ENCODE data around the gene PRAC2. TPM values are rescaled to one million over a fixed set of nuclear protein-coding genes. Genes with fewer than 3 reads are reported as not detected.
A peak's percentile ranks its signal among the peaks of the same experiment; 100 is the strongest.

The PRAC2 gene
- total RNA-seq, 1 experiment from 2014 or later: 44.1 TPM

DNA sequence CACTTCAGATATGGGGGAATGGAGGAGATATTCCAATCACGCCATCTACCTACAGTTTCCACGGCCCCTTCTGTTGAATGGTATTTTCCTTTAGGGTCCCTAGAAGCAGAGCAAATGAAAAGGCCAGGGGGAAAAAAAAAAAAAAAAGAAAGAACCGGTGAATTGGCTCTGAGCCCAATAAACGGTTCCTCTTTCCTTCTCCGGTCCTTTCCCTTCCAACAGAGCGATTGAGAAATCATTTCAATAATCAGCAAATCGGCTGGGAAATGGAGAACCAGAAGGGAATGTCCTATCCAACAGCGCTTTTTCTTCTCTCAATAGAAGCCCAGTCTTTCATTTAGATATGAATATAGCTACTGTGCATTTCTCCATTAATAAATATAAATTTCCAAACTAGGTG, 32.4 kb downstream of the PRAC2 start:
- intact Hi-C loops (cut with micrococcal nuclease): no loop called here
- H3K4me3 ChIP-seq (ENCODE audit: low read length): no peak overlapping the region
- H3K9me3 ChIP-seq (ENCODE audit: low read length): no peaks in the 10 kb centered on the region
- no TSS peak for BruUV-seq (replicated peaks)
- H3K9ac ChIP-seq (ENCODE audit: low read length): no peak overlapping the region
- peaks cover under 1% of the 10 kb centered on the region; the same call in 1 of the 2 replicates for H3K79me2 ChIP-seq (ENCODE audit: low read length)
- POLR2A ChIA-PET (ENCODE audit: unreplicated experiment): no interaction called here
- H3K27ac ChIP-seq (ENCODE audit: low read length): no peak overlapping the region
- H3F3A ChIP-seq (ENCODE audit: low read length, unreplicated experiment): no peaks in the 10 kb centered on the region
- H3K4me2 ChIP-seq (ENCODE audit: low read length): no peak overlapping the region
- ATAC-seq (no peak), DNase-seq (peak; percentile 1)
- no peaks in the 10 kb centered on the region for H3K27me3 ChIP-seq (ENCODE audit: low read length)
- H3K36me3 ChIP-seq (ENCODE audit: low read depth, low read length): no peaks in the 10 kb centered on the region
- no peak overlapping the region for H2AFZ ChIP-seq (ENCODE audit: low read length)
- no peak for TF ChIP-seq EZH2phosphoT487 (IDR thresholded peaks at IDR 0.05; ENCODE audit: borderline replicate concordance, low read length)
- no peak for TF ChIP-seq EZH2 (IDR thresholded peaks at IDR 0.05; ENCODE audit: low read length, unreplicated experiment)
- TF ChIP-seq, protein P1, sequence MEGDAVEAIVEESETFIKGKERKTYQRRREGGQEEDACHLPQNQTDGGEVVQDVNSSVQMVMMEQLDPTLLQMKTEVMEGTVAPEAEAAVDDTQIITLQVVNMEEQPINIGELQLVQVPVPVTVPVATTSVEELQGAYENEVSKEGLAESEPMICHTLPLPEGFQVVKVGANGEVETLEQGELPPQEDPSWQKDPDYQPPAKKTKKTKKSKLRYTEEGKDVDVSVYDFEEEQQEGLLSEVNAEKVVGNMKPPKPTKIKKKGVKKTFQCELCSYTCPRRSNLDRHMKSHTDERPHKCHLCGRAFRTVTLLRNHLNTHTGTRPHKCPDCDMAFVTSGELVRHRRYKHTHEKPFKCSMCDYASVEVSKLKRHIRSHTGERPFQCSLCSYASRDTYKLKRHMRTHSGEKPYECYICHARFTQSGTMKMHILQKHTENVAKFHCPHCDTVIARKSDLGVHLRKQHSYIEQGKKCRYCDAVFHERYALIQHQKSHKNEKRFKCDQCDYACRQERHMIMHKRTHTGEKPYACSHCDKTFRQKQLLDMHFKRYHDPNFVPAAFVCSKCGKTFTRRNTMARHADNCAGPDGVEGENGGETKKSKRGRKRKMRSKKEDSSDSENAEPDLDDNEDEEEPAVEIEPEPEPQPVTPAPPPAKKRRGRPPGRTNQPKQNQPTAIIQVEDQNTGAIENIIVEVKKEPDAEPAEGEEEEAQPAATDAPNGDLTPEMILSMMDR (conservative IDR thresholded peaks at IDR 0.05; ENCODE audit: low read depth, low read length): no peak
- H3K9me2 ChIP-seq (replicated peaks; ENCODE audit: low read length): no peaks in the 10 kb centered on the region
- H3K4me1 ChIP-seq (ENCODE audit: insufficient read depth, low read length): peaks cover 65% of the 10 kb centered on the region
- CTCF ChIA-PET: no interaction called here
- H4K20me1 ChIP-seq (ENCODE audit: low read length): no peaks in the 10 kb centered on the region

DNA sequence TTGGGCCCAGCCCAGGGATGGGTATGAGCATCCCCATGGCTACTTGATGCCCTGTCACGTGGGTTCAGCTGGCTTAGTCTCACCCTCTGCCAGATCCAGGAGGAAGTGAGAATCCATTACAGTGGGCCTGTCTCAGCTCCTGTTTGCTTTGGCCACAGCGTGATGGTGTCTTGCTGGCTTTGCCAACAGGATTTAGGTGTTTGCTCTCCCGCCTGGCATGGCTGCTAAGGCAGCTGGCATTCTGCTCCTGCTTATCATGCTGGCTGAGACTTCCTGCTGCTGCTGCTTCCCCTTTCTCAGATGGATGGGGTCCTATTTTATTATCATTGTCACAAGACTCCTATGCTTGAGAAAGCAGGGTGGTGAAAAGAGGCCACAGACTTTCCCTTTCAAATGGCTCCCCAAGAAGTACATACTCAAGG, 33.9 kb downstream of the PRAC2 start:
- Histone ChIP-seq H3K9me2 (replicated peaks; ENCODE audit: low read length) (no peaks in the 10 kb centered on the region), H3K4me3 (ENCODE audit: low read length) (no peak overlapping the region), H4K20me1 (ENCODE audit: low read length) (no peaks in the 10 kb centered on the region), H3K36me3 (ENCODE audit: low read depth, low read length) (no peaks in the 10 kb centered on the region), H3F3A (ENCODE audit: low read length, unreplicated experiment) (no peaks in the 10 kb centered on the region), H3K4me1 (ENCODE audit: insufficient read depth, low read length) (peaks cover 55% of the 10 kb centered on the region), H2AFZ (ENCODE audit: low read length) (peak overlapping the region; percentile 69), H3K9ac (ENCODE audit: low read length) (no peak overlapping the region), H3K4me2 (ENCODE audit: low read length) (peak overlapping the region; percentile 6; the same call in 1 of the 2 replicates), H3K27me3 (ENCODE audit: low read length) (no peaks in the 10 kb centered on the region), H3K27ac (ENCODE audit: low read length) (peak overlapping the region; percentile 32), H3K79me2 (ENCODE audit: low read length) (no peaks in the 10 kb centered on the region), H3K9me3 (ENCODE audit: low read length) (no peaks in the 10 kb centered on the region)
- TF ChIP-seq EZH2phosphoT487 (IDR thresholded peaks at IDR 0.05; ENCODE audit: borderline replicate concordance, low read length) (no peak), EZH2 (IDR thresholded peaks at IDR 0.05; ENCODE audit: low read length, unreplicated experiment) (no peak)
- TF ChIP-seq, protein P1 (conservative IDR thresholded peaks at IDR 0.05; ENCODE audit: low read depth, low read length): no peak
- ATAC-seq (peak; percentile 44), DNase-seq (peak; percentile 43)
- ChIA-PET POLR2A (ENCODE audit: unreplicated experiment) (interaction anchor here (0.5 to 1.5 kb wide), 3 partner anchors 28 to 136 kb away, joined by 3 to 4 read pairs (median 3); partner anchors contain the start of genes ATP5MC1 and HOXB13), CTCF (interaction anchor here (0.5 to 2.0 kb wide), 4 partner anchors 33 to 122 kb away, joined by 3 to 8 read pairs (median 4); no protein-coding TSS in a partner anchor)
- no TSS peak for BruUV-seq (replicated peaks)
- intact Hi-C loops (cut with micrococcal nuclease): loop anchor here (2.0 kb wide), 1 partner anchor 34 kb away; the partner anchor contains the start of genes PRAC1 and PRAC2

DNA sequence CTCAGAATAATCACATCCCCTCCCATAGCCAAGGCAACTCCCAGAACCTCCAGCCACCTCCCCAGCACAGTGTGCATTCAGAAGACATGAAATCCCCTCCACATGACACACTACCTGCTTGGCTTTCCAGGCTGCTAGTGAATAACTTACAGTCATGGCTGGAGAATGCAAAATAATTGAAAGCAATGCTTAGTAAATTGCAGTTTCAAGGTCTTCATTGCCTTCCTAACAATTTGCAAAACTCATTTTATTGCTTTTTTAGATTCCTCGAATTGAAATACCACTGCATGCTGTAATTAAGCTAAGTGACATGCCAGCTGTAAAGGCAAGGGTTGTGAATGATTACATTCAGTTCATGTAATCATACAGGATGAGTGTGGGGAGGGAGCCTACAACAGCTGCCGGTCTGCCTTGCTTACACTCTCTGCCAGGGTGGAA, 34.6 kb downstream of the PRAC2 start:
- Histone ChIP-seq H3K9me2 (replicated peaks; ENCODE audit: low read length) (no peaks in the 10 kb centered on the region), H4K20me1 (ENCODE audit: low read length) (no peaks in the 10 kb centered on the region), H3K9ac (ENCODE audit: low read length) (no peak overlapping the region), H3K4me2 (ENCODE audit: low read length) (peak overlapping the region; percentile 14; the same call in 1 of the 2 replicates), H3F3A (ENCODE audit: low read length, unreplicated experiment) (no peaks in the 10 kb centered on the region), H3K27me3 (ENCODE audit: low read length) (no peaks in the 10 kb centered on the region), H3K27ac (ENCODE audit: low read length) (peak overlapping the region; percentile 32), H3K9me3 (ENCODE audit: low read length) (no peaks in the 10 kb centered on the region), H3K4me1 (ENCODE audit: insufficient read depth, low read length) (peaks cover 55% of the 10 kb centered on the region), H3K36me3 (ENCODE audit: low read depth, low read length) (no peaks in the 10 kb centered on the region), H3K4me3 (ENCODE audit: low read length) (no peak overlapping the region), H2AFZ (ENCODE audit: low read length) (peak overlapping the region; percentile 69), H3K79me2 (ENCODE audit: low read length) (no peaks in the 10 kb centered on the region)
- BruUV-seq (replicated peaks): no TSS peak
- ChIA-PET CTCF (interaction anchor here (0.8 to 2.0 kb wide), 2 partner anchors 28 to 34 kb away, joined by 3 to 8 read pairs; no protein-coding TSS in a partner anchor), POLR2A (ENCODE audit: unreplicated experiment) (interaction anchor here (0.6 to 1.5 kb wide), 2 partner anchors 29 to 60 kb away, joined by 3 to 4 read pairs; partner anchors contain the start of gene HOXB13)
- ATAC-seq (peak; percentile 32), DNase-seq (peak; percentile 54)
- TF ChIP-seq, protein P1 (conservative IDR thresholded peaks at IDR 0.05; ENCODE audit: low read depth, low read length): no peak
- TF ChIP-seq EZH2 (IDR thresholded peaks at IDR 0.05; ENCODE audit: low read length, unreplicated experiment): no peak
- TF ChIP-seq EZH2phosphoT487 (IDR thresholded peaks at IDR 0.05; ENCODE audit: borderline replicate concordance, low read length): no peak
- intact Hi-C loops (cut with micrococcal nuclease): loop anchor here (2.0 kb wide), 1 partner anchor 35 kb away; the partner anchor contains the start of genes PRAC1 and PRAC2
